ENCODE data around the gene JARID2. TPM values are rescaled to one million over a fixed set of nuclear protein-coding genes. Genes with fewer than 3 reads are reported as not detected.

The JARID2 gene
- total RNA-seq, 1 donor from 2014 or later: 38.9 TPM

DNA sequence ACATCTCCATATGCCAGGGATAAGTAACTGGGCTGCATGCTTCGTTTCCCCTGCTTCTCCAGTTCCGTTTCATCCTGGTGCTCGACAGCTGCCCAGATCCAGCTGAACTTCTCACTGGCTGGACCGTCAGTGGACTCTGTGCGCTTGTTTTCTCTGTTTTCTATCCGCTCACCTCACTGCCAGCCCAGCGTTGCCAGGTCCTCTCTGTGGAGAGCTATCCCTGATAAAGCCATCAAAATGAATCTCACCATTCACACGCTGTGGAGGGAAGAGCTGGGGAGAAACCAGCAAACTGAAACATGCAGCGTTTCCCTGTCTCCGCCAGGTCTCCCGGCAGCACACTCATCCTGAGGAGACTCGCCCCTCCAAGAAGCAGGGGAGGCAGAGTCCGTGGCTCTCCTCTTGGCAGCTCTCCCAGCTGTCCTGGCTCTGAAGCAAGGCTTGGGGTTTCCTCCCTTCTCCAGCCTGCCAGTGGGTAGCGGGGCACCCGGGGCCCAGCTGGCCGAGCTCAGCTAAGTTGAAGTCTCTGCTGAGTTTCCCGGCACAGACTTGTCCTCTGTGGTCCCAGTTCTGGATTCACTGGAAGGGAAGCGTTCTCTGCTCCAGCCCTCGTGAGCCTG, 256.1 kb downstream of the JARID2 start:
- Histone ChIP-seq H3K27me3 (no peaks in the 10 kb centered on the region), H2AFZ (replicated peaks) (no peak overlapping the region), H3K79me2 (ENCODE audit: low read depth) (no peaks in the 10 kb centered on the region), H3K27ac (no peak overlapping the region), H3K4me2 (no peak overlapping the region), H3K36me3 (no peaks in the 10 kb centered on the region), H3K9me3 (ENCODE audit: low read depth) (no peaks in the 10 kb centered on the region), H3F3A (ENCODE audit: low read depth) (no peaks in the 10 kb centered on the region), H3K4me3 (no peak overlapping the region), H4K20me1 (ENCODE audit: low read depth) (peaks cover 21% of the 10 kb centered on the region), H3K9ac (no peak overlapping the region), H3K4me1 (no peaks in the 10 kb centered on the region)
- peaks cover 12% of the 10 kb centered on the region for H3K4me1 Mint-ChIP-seq
- no peaks in the 10 kb centered on the region for H3K9me3 Mint-ChIP-seq
- DNase-seq (ENCODE audit: low spot score): no peak
- no peak overlapping the region for H3K4me3 Mint-ChIP-seq
- H3K27me3 Mint-ChIP-seq (ENCODE audit: insufficient read depth, low read depth): peaks cover 13% of the 10 kb centered on the region
- peaks cover 39% of the 10 kb centered on the region for H3K36me3 Mint-ChIP-seq
- TF ChIP-seq EZH2phosphoT487 (IDR thresholded peaks at IDR 0.05) (no peak), EZH2 (IDR thresholded peaks at IDR 0.05) (no peak)
- TF ChIP-seq, protein P1, sequence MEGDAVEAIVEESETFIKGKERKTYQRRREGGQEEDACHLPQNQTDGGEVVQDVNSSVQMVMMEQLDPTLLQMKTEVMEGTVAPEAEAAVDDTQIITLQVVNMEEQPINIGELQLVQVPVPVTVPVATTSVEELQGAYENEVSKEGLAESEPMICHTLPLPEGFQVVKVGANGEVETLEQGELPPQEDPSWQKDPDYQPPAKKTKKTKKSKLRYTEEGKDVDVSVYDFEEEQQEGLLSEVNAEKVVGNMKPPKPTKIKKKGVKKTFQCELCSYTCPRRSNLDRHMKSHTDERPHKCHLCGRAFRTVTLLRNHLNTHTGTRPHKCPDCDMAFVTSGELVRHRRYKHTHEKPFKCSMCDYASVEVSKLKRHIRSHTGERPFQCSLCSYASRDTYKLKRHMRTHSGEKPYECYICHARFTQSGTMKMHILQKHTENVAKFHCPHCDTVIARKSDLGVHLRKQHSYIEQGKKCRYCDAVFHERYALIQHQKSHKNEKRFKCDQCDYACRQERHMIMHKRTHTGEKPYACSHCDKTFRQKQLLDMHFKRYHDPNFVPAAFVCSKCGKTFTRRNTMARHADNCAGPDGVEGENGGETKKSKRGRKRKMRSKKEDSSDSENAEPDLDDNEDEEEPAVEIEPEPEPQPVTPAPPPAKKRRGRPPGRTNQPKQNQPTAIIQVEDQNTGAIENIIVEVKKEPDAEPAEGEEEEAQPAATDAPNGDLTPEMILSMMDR (IDR thresholded peaks at IDR 0.05): no peak
- H3K27ac Mint-ChIP-seq: no peak overlapping the region

DNA sequence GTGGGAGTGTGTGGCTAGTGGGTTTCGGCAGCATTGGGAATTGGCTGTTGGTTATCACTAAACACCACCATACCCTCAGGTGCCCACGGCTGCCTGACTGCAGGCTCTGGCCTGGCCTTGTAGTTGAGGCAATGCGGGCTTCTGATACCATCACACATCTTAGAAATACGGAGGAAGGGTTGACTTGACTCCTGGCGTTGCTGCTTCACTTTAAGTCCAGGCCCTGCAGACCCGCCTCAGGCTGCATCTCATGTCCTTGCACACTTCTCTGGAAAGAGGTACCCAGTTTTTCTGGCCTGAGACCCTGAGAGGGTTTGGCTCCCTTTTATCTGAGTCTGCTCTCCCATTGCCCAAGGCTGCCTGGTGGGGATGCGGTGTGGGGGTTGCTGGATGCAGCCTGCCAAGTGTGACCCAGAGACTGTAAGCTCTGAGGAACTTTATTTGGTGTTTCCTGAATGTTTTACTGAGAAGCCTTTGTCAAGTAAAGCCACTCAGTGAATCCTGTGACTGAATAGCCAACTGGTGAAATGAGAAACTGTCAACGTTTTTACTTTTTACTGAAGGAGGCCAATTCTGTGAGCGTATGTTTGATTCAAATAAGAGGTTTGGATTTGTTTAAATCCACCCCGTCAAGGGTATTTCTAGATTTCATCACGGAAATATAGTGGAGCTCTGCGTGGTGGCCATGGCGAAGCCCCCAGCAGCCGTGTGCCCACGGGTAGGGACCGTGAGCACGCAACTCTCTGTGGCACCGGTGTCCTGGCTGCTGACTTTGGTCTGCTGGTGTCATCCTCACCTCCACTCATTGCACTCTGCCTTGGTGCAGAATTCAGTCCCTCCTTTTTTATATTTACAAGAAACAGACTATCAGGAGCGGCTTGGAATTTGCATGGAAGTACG, 256.8 kb downstream of the JARID2 start:
- H3K27ac Mint-ChIP-seq: no peak overlapping the region
- Histone ChIP-seq H3K4me2 (no peak overlapping the region), H3K79me2 (ENCODE audit: low read depth) (no peaks in the 10 kb centered on the region), H2AFZ (replicated peaks) (no peak overlapping the region), H3K4me3 (no peak overlapping the region), H4K20me1 (ENCODE audit: low read depth) (peaks cover 21% of the 10 kb centered on the region), H3K27ac (no peak overlapping the region), H3K9ac (no peak overlapping the region), H3F3A (ENCODE audit: low read depth) (no peaks in the 10 kb centered on the region), H3K27me3 (no peaks in the 10 kb centered on the region), H3K9me3 (ENCODE audit: low read depth) (no peaks in the 10 kb centered on the region), H3K36me3 (no peaks in the 10 kb centered on the region), H3K4me1 (no peaks in the 10 kb centered on the region)
- no peaks in the 10 kb centered on the region for H3K9me3 Mint-ChIP-seq
- peaks cover 39% of the 10 kb centered on the region for H3K36me3 Mint-ChIP-seq
- TF ChIP-seq, protein P1 (IDR thresholded peaks at IDR 0.05): no peak
- TF ChIP-seq EZH2 (IDR thresholded peaks at IDR 0.05) (no peak), EZH2phosphoT487 (IDR thresholded peaks at IDR 0.05) (no peak)
- peaks cover 10% of the 10 kb centered on the region for H3K27me3 Mint-ChIP-seq (ENCODE audit: insufficient read depth, low read depth)
- DNase-seq (ENCODE audit: low spot score): no peak
- no peak overlapping the region for H3K4me3 Mint-ChIP-seq
- H3K4me1 Mint-ChIP-seq: peaks cover 12% of the 10 kb centered on the region

DNA sequence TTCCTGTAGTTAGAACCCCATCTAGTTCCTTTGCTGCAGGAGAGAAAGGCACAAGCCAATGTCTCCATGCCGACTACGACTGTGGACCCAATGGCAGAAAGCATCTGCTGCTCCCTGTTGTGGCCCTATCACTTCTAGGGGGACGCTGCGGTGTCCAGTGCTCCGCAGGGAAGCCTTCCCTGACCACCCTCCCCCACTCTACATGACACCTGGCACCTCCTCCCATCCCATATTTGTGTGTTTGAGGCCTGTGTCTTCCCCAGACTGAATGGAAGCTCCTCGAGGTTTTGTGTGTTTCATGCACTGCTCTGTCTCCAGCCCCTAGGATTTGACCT, 257.4 kb downstream of the JARID2 start:
- no peak overlapping the region for H3K4me3 Mint-ChIP-seq
- no peak overlapping the region for H3K27ac ChIP-seq

More for the DNA sequence above, 257.4 kb downstream of the JARID2 start:
- Histone ChIP-seq H3K79me2 (ENCODE audit: low read depth) (no peaks in the 10 kb centered on the region), H3K9me3 (ENCODE audit: low read depth) (no peaks in the 10 kb centered on the region), H3K9ac (no peak overlapping the region), H3K4me3 (no peak overlapping the region), H3K36me3 (no peaks in the 10 kb centered on the region), H3K4me1 (no peaks in the 10 kb centered on the region), H4K20me1 (ENCODE audit: low read depth) (peaks cover 21% of the 10 kb centered on the region), H3K4me2 (no peak overlapping the region), H3K27me3 (no peaks in the 10 kb centered on the region), H2AFZ (replicated peaks) (no peak overlapping the region), H3F3A (ENCODE audit: low read depth) (no peaks in the 10 kb centered on the region)
- peaks cover 12% of the 10 kb centered on the region for H3K4me1 Mint-ChIP-seq
- H3K27ac Mint-ChIP-seq: peak overlapping the region; percentile 51
- no peaks in the 10 kb centered on the region for H3K9me3 Mint-ChIP-seq
- H3K27me3 Mint-ChIP-seq (ENCODE audit: insufficient read depth, low read depth): peaks cover 10% of the 10 kb centered on the region
- TF ChIP-seq EZH2 (IDR thresholded peaks at IDR 0.05) (no peak), EZH2phosphoT487 (IDR thresholded peaks at IDR 0.05) (no peak)
- TF ChIP-seq, protein P1 (IDR thresholded peaks at IDR 0.05): no peak
- H3K36me3 Mint-ChIP-seq: peaks cover 36% of the 10 kb centered on the region
- DNase-seq (ENCODE audit: low spot score): no peak
